Fibroblast of upper back skin (primary cell): ENCODE data around the gene PPFIA4.

Source experiments
- DNase-seq: peaks from one replicate; pipeline ENCODE4 v3.0.0-alpha.2; 2013

PPFIA4 gene

DNA sequence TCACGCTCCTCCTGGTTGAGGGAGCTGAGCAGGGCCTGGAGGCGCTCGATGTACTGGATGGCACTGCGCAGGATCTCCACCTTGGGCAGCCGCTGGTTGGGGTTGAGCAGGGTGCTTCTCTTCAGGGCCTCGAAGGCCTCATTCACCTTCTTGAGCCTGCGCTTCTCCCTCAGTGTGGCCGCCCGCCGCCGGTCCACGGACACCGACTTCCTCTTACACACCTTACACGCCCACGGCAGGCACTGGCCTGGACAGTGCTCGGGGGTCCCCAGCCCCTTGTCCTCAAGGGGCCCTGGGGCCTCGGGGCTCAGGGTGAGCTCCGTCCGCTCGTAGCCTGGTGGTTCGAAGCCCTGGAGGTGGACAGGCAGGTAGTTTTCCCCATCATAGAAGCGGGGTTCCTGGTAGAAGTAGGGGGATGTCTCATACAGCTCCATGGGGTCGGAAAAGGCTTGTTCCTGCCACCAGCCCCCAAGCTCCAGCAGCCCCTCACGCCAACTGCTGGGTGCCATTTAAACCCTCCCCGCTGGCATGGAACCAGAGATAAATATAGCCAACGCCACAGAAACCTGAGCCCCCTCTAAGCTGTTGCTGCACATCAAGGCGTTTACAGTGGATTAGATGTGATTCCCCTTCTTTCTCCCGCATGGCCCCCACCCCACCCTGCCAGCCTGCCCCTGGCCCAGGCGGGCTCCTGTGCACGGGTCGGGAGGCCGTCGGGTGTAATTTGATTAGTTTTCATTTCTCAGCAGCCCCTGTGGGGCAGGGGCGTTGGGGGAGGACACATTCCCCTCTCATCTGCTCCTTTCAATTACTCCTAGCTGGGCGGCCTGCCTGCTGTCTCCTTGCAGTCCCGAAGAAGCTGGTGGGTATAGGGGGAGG lies 59.5 kb downstream of the PPFIA4 start, which contains the start of gene MYOG:
Gene MYOG (minus strand): TSS at position 485 of the 879 bp plus-strand sequence. CDS start 51 bp downstream, at position 434.
- DNase-seq, result no peak

DNA sequence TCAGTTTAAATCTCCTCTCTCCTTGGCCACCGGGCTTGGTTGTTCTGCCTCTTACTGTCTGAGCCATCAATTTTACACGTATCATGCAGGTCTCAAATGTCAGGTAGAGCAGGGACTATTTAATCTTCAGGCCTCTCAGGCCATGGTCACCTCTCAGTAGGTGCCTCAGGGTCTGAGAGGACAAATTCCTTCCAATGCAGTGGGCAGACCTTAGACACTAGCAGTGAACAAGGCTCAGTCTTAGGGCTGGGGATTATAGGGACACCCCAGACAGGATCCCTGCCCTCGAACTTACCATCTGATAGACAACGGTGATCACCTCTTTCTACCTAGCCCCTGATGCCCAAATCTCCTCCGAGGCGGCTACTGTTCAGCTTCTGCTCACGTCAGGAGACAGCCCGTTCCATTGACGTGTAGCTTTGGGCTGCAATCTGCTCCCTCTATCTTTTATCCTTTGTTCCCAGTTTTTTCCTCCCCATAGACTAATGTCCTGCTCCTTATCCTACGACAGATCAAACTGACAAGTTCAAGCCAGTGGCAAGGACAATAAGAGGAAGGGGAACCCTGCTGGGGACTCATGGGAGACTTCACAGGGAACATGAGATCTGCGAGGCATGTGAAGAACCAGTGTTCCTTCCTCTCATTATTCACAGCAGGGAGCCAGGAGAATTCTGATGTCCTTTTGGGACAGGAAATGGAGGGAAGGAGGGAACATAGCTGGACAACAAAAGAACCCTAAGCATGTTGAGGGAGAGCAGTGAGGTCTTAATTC lies 60.9 kb downstream of the PPFIA4 start:
- no peak for DNase-seq

DNA sequence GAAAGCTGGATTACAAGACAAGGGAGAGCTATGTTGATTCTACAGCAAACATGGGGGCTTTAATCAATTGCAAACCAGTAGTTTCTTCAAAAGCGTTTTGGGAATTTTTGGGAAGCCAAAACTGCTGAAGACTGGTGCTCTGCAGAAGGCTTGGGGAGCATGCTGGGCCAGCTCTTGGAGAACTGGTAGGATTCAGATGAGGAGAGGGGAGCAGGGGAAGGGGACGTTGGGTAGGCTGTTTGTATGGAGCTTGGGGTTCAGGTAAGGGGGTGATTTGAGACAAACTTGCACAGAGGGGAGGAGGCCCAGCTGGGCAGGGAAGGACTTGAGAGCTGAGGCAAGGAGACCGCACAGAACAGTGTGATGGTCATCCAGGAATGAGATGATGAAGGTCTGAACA lies 62.1 kb downstream of the PPFIA4 start:
- DNase-seq, result no peak

DNA sequence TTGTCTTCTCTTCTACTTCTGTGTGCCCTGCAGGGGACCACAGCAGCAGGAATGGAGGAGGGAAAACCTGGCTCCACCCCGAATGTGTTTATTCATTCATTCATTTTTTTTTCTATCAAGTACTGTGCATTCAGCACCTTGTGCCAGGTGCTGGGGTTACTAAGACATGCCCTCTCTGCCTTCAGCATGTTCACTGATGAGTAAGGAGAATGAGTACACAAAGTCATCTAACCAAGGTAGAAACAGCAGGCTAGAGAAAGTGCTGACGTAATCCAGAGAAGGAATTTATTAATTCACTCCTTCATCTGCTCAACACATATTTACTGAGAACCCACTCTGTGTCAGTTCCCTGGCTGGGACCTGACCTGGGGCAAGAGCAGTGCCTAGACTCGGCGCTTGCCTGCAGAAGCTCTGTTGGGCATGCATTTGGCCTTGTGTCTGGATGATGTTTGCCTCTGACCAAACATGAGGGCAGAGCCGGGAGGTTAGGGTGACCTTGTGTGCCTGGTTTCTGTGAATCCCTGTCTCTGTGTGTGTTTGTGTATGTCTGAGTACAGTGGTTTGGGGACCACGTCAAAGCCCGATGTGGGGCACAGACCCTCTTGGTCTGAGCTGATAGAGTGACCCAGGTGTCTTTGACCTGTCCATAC lies 62.8 kb downstream of the PPFIA4 start:
- no peak for DNase-seq

DNA sequence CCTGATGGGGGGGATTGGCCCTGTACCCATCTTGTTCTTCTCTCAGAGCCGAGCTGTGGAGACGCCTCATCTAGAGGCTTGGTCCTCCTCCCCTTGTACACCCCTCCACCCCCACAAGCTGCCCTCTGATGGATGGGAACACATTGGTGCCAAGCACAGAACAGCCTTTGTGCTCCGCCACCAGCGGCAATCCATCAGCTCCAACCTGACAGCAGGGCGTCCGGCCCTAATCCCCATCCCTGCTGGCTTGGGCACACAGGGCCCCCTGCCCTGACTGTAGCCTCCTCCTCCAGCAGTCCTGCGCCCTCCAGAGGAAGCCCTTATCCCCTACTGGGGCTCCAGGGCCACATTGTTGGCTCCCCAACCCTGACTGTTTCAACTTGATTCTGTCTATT lies 63.4 kb downstream of the PPFIA4 start:
- no peak for DNase-seq

DNA sequence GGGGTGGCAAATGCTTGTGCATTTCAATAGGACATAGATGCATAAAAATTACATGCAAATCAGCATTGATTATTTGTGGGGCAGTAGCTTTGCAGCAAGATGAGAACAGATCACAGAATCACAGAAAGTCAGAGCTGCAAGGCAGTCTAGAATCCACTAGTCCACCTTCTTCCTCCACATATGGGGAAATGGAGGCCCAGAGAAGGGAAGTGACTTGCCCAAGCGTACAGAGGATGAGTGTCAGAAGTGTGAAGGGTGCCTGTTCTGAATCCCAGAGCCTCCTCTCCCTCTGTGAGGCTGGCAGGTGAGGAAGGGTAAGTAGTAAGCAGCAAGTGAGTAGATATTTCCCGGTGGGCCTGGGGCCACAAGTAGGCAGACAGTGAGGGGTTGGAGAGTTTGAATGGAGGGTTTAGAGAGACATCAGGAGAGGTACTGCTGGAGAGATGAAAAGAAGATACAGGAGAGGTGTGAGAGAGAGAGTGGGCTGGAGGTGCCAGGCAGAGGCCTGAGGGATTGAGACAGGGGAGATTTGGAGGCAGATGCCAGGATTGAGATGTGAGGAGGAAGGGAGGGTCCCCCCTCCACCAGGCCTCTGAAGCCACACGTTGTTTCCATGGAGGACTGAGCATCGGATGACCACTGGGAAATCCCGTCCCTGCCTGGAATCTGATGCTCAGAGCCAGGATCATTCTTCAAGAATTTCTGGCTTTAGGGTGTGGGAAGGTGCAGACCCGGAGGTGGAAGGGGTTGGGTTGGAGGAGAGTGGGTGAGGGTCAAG lies 64.3 kb downstream of the PPFIA4 start:
- no peak for DNase-seq

DNA sequence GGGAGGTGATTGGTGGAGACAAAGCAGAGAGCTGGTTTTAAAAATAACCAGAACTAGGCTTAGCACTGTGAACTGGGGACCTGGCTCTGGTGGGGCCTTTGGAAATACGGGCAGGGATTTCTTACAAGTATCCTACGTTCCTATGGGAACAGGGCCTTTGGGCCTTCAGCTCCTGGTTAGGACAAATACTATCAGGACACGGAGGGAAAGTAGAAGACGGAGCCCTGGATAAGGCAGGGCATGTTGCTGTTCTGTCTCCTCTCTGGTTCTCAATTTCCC lies 64.8 kb downstream of the PPFIA4 start:
- no peak for DNase-seq

DNA sequence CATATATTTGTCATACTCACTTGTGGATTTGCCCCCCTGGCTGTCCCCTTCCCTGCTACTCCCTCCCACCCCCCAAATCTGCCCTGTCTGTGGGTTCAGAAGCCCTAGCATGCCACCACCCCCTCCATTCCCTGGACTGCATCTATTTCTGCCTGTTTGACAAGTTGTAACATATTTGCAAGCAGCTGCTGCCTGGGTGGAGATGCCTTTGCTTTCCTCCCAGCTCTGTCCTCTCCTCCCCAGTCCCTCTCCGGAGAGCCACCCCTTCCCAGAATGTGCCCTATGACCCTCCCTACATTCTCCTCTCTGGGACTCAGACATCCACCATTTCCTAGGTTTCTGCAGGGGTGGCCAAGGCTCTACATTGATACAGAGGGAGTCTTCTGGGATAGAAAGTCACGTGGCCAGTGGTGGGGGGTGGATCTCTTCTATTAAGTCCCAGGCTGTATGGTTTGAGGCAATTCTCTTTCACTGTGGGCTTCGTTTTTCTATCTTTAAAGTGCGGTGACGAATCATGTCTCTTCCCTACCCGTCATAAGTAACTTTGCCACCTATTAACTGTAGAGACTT lies 65.6 kb downstream of the PPFIA4 start:
- no peak for DNase-seq

DNA sequence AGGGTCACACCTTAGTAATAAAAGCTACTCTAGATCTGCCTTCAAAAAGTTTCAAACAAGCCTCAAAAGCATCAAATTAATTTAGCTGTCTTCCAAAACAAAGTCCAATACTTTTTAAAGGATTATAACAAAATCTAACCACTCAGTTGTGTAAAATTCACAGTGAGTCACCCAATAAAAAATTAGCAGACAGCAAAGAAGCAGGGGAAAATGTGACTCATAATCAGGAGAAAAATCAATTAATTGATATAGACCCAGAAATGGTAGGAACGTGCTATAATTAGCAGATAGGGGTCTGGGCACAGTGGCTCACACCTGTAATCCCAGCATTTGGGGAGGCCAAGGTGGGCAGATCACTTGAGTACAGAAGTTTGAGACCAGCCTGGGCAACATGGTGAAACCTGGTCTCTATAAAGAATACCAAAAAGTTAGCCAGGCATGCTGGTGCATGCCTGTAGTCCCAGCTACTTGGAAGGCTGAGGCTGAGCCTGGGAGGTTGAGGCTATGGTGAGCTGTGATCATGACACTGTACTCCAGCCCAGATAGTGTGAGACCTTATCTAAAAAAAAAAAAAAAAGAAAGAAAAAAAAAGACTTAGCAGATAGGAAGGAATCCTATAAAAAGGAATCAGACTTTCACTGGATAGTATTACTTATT lies 67.6 kb downstream of the PPFIA4 start:
- DNase-seq, result no peak

DNA sequence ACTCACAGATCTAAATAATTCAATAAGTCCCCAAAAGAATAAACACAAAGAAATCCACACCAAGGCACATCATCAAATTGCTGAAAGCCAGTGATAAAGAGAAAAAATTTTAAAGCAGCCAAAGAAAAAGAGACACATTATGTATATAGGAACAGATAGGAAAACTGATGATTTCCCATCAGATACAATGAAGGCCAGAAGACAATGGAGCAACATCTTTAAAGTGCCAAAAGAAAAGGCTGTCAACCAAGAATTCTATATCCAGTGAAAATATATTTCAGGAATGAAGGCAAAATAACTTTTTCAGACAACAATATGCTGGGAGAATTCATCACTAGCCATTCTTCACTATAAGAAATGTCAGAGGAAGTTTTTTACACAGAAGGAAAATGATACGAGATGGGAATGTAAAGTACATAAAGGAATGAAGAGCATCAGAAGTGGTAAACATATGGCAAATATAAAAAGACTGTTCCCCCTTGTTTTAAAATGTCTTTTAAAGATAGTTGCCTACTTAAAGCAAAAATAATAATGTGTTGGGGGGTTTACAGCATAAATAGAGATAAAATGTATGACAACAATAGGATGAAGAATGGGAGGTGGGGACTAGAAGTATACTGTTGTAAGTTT lies 68.9 kb downstream of the PPFIA4 start:
- no peak for DNase-seq

DNA sequence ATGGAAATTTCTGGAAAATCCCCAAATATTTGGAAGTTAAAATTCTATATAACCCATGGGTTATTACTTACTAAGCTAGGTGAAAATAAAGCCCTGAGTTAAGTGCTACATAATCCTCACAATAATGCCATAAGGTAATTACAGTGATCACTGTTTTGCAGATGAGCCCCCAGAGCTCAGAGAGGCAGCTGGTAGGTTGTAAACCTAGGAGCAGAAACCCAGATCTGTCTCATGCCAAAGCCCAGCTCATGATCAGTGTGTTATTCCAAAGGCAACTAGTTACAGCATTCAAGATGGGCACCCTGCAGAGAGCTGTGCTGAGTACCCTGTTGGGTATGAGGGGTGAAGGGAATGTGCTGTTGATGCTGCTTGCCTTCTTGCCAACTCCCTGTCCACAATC lies 70.3 kb downstream of the PPFIA4 start:
- no peak for DNase-seq

DNA sequence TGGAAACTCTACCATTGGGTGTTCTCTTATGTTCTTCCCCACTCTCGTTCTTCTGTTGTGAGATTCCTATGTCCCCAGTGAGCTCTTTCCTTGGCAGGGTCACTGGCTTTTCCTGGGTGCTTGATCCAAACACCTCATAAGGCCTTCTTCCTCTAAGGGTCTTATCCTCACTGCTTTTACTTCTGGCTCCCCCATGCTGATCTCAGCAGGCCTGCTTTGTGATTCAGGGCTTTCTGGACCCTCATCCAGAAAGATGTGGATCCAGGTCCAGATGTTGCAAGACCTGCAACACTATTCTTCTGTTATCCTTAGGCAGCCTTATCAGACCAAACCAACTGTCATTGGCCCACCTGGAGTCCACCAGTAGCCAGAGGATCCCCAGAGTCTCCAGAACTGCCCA lies 70.7 kb downstream of the PPFIA4 start:
- no peak for DNase-seq

DNA sequence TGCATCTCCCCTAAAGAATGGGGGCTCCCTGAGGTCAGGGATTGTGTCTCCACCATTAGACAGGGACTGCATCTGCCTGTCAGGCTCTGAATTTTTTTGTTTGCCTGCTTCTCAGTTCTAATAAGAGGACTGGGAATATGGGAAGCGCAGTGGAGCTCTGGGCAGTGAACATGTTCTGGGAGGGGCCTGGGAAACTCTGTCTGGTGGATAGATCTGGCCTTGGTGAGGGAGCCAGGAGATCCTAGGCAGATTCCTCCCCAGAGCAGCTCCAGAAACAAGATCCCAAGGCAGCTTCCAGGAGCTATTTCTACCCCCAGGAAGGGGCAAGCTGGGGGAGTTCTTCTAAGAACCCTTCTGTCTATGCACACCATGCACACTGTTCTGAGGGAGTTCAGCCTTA lies 72.2 kb downstream of the PPFIA4 start:
- DNase-seq, result no peak

DNA sequence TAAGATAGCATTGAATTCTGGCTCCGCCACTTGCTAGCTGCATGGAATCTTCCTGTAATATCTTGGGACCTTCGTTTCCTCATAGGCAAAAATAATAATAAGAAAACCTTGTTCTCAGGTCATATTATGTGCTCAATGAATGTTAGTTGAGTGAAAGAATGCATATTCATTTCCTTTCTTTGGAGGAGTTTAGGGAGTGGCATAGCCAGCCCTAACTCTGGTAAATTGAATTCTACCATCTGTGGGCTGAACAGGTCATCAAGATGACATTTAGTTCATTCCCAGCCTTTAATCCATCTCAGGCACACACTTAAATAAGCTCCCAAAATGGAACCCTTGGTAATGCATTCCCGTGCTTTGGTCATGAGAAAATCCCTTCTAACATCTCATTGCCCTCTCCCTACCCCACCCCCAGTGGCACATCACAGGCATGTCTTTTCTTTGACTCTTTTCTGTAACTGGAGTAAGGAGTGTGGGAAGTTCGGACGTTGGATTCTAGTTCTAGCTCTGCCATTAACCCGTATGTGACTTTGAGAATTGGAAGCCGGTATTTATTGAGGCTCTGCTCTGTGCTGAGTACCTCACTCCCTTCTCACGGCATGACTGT lies 72.7 kb downstream of the PPFIA4 start:
- DNase-seq, result no peak

DNA sequence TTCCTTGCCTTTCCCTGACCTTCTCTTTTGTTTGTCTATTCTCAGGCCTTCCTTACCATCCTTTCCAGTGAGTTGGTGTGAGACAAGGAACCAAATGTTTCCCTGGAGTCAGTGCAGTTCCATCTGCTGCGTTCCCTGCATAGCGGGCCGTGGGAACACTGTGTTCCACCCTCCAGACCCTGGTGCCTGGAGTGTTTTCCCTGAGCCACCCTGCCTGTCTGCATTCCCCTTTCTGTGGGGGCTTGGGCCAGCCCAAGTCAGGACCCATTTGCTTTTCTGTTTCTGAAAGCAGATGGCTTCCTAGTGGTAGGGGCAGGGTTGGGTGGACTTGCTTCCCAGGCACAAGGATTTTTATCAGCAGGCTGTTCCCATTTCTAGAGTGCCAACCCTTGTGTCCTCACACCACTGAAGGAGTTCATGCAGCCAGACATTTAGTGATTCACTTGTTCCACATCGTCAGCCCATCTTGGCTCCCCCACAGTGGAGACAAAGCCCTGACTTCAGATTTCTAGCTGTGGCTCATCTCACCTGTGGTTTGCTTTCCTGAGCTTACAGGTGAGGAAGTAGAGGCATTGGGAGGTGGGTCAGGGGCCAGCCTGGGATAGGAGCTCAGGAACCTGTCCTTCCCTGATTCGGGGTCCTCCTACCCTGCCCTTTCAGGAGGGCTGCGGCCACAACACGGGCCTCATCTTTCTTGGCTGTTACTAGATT lies 73.7 kb downstream of the PPFIA4 start:
- no peak for DNase-seq

DNA sequence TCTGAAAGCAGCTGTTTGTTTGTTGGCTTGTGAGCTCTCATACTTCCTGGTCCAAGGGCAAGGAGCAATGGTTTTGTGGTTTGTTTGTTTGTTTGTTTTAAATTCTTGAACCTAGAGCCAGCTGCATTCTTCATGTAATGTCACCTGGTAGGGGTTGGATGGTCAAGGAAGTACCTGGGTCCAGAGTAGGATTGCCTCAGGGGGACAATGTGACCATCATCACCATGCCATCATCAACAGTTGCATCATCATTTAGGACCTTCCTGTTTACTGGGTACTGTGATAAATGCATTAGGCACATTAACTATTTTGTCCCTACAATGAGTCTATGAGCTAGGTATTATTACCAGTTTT lies 74.2 kb downstream of the PPFIA4 start:
- DNase-seq, result no peak

DNA sequence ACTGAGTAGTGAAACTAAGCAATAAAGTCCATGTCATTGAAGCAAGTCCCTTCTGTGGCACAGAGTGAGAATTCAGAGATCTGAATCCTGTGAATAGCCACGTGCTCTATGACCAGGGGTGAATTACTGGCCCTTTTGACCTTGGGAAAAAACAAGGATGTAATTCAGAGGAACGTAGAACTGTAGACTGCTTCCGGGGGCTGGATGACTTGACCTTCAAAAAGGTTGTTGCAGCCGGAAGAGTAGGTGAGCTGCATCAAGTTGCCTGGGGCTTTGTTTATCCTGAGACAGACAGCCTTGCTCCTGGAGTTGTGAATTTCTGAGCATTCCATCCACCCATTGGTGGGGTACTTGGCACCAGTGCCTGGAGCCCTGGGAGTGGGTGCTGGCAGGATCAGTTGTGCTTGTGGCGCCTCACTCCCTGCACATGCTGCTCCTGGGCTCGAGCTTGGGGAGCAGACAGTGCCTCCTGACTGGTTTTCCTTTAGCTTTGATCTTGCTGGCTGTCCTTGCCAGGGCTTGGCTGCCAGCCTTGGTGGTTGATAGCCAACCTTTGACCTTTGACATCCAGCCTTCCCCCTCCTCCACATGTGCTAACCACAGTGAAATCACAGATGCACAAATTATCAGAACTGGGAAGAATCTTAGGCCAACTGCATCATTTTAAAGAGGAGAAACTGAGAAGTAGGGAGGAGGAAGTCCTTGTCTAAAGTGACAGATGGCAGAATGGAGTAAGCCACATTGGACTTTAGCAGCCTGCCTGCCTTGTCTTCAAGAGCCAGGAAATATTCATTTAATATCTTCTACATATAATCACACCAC lies 75.7 kb downstream of the PPFIA4 start:
- DNase-seq, result no peak

DNA sequence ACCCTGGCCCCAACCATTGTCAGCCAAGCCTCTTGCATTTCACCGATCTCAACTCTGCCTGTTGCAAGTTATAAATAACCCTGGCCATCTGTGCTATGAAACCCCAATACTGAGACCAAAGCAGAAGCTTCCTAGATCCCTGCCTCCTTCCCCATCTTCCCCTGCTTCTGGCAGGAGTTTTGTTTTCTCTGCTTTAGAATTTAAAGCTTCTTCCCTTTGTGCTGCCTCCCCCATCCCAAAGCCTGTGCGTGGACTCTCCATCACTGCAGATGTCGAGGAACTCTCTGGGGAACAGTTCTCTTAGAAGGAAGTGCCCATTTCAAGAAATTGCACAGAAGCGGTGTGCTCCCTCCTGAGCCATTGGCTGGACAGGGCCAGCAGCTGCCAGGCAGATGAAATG lies 76.9 kb downstream of the PPFIA4 start:
- DNase-seq, result no peak

DNA sequence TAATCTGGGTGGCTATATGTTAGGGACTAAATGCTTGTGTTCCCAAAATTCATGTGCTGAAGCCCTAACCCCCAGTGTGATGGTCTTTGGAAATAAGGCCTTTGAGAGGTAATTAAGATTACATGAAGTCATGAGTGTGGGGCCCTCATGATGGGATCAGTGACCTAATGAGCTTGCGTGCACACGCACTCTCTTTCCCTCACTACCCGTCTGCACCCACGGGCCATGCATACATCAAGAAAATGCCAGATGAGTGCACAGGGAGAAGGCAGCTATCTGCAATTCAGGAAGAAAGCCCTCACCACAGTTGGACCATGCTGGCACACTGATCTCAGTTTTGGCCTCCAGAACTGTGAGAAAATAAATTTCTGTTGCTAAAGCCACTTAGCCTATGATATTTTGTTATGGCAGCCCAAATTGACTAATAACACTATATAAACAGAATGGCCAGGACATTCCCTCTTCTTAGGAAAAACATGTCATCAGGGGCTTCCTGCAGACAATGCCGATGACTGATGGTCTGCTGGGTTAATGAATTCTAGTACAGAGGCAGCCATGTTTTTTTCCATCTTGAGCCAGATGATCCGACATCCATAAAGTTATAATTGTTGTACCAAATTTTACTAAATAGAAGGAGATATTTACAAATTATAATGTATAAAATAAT lies 77.7 kb downstream of the PPFIA4 start:
- DNase-seq, result no peak
